Measurements from ENCODE around the gene CSRNP2. TPM values are rescaled to one million over a fixed set of nuclear protein-coding genes. Genes with fewer than 3 reads are reported as not detected.

The CSRNP2 gene
- total and polyA plus RNA-seq, 2 experiments from 2014 or later: 6.9 to 30.9 TPM

GRCh38 chr12:51049525-51049924 lies 33.9 kb downstream of the CSRNP2 start (continued):
- no peak for TF ChIP-seq ETS1 (IDR thresholded peaks at IDR 0.05)

- H2AFZ ChIP-seq: peak overlapping the region; percentile 74; the same call in 1 of the 2 replicates
- DNase-seq (ENCODE audit: low spot score): no peak
Measured at GRCh38 chr12:51048661-51049251, 34.6 kb downstream of the CSRNP2 start.

GRCh38 chr12:51047655-51048540 lies 35.5 kb downstream of the CSRNP2 start, which contains the start of gene LETMD1:
TSS of gene LETMD1 (plus strand) at chr12:51048327. CDS start at chr12:51048357, 30 bp downstream.
- Histone ChIP-seq H3K27me3 (ENCODE audit: insufficient read depth) (no peaks in the 10 kb centered on the region), H3K4me1 (ENCODE audit: insufficient read depth) (peaks cover 10% of the 10 kb centered on the region; the same call in 1 of the 2 replicates), H2AFZ (peak within 1 kb of the TSS; percentile 74), H3K4me3 (peak within 1 kb of the TSS; percentile 64), H3K36me3 (ENCODE audit: insufficient read depth) (no peaks in the 10 kb centered on the region; the same call in 1 of the 2 replicates), H3K4me2 (peak within 1 kb of the TSS; percentile 89), H3K9me2 (ENCODE audit: insufficient read depth) (no peaks in the 10 kb centered on the region), H3F3A (replicated peaks; ENCODE audit: low read depth) (no peaks in the 10 kb centered on the region), H4K20me1 (replicated peaks; ENCODE audit: insufficient read depth) (no peaks in the 10 kb centered on the region), H3K79me2 (replicated peaks; ENCODE audit: insufficient read depth) (no peaks in the 10 kb centered on the region), H3K27ac (ENCODE audit: low read depth) (no peak within 1 kb of the TSS)
- Mint-ChIP-seq H3K27ac (peak within 1 kb of the TSS; percentile 94), H3K4me3 (peak within 1 kb of the TSS; percentile 97), H3K4me1 (peaks cover 11% of the 10 kb centered on the region), H3K9me3 (no peaks in the 10 kb centered on the region), H3K27me3 (ENCODE audit: insufficient read depth, low read depth, poor library complexity) (peaks cover 8% of the 10 kb centered on the region), H3K36me3 (ENCODE audit: low read depth) (peaks cover 9% of the 10 kb centered on the region; the same call in 2 of the 3 replicates)
- ATAC-seq (peak; percentile 98), DNase-seq (ENCODE audit: low spot score) (peak; percentile 96)
- TF ChIP-seq STAT1 (IDR thresholded peaks at IDR 0.05; ENCODE audit: unreplicated experiment) (no peak), POLR2AphosphoS5 (IDR thresholded peaks at IDR 0.05; ENCODE audit: low read depth) (peak; percentile 85), REST (IDR thresholded peaks at IDR 0.05; ENCODE audit: unreplicated experiment) (peak; percentile 55), CTCF (conservative IDR thresholded peaks at IDR 0.05; ENCODE audit: low read depth in 2 of 2) (peak; percentile 76 to 90), EZH2 (IDR thresholded peaks at IDR 0.05; ENCODE audit: low read depth, unreplicated experiment) (no peak)

More at GRCh38 chr12:51048661-51049251, 34.6 kb downstream of the CSRNP2 start:
- Mint-ChIP-seq H3K9me3 (no peaks in the 10 kb centered on the region), H3K36me3 (ENCODE audit: low read depth) (peaks cover 14% of the 10 kb centered on the region), H3K27ac (peak overlapping the region; percentile 94), H3K27me3 (ENCODE audit: insufficient read depth, low read depth, poor library complexity) (peaks cover 11% of the 10 kb centered on the region), H3K4me3 (peak overlapping the region; percentile 97), H3K4me1 (peaks cover 11% of the 10 kb centered on the region)
- Histone ChIP-seq H3K27ac (ENCODE audit: low read depth) (no peak overlapping the region), H3F3A (replicated peaks; ENCODE audit: low read depth) (no peaks in the 10 kb centered on the region), H3K9me2 (ENCODE audit: insufficient read depth) (no peaks in the 10 kb centered on the region), H3K36me3 (ENCODE audit: insufficient read depth) (peaks cover 6% of the 10 kb centered on the region; the same call in 1 of the 2 replicates), H3K79me2 (replicated peaks; ENCODE audit: insufficient read depth) (no peaks in the 10 kb centered on the region), H3K4me3 (peak overlapping the region; percentile 64), H3K4me2 (peak overlapping the region; percentile 89), H3K27me3 (ENCODE audit: insufficient read depth) (no peaks in the 10 kb centered on the region), H4K20me1 (replicated peaks; ENCODE audit: insufficient read depth) (no peaks in the 10 kb centered on the region), H3K4me1 (ENCODE audit: insufficient read depth) (peaks cover 10% of the 10 kb centered on the region; the same call in 1 of the 2 replicates)
- TF ChIP-seq CREB1 (CRISPR knock-in tag; IDR thresholded peaks at IDR 0.05; ENCODE audit: low read depth): no peak
- no peak for ATAC-seq
